Measurements from ENCODE around the gene GLIS1.

GLIS1 gene

DNA sequence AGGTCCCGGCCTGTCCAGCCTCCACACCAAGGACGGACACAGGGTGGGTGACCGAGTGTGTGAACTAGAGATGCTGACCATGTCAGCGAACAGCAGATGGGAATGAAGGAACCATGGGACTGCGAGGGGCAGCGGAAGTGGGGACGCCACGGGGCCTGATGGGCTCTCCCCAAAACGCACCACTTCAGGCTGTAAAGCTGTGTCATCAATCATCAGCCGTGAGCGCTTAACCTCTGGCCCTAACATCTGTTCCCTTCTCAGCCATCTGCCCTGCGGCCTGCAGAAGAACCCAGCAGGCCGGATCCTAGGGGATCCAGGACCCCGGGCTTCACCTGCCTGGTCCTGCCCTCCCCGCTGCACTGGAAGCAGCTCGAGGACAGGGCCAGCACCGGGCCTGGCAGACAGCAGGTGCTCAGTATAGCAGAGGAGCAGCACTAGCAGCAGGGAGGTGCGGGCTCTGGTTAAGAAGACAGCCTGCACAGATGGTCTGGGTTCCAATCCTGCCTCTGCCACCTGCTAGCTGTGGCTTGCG is 221.1 kb downstream of the GLIS1 start:
- no peak for DNase-seq

GRCh38 chr1:53517109-53517508 is 221.9 kb downstream of the GLIS1 start:
- no peak for DNase-seq

DNA sequence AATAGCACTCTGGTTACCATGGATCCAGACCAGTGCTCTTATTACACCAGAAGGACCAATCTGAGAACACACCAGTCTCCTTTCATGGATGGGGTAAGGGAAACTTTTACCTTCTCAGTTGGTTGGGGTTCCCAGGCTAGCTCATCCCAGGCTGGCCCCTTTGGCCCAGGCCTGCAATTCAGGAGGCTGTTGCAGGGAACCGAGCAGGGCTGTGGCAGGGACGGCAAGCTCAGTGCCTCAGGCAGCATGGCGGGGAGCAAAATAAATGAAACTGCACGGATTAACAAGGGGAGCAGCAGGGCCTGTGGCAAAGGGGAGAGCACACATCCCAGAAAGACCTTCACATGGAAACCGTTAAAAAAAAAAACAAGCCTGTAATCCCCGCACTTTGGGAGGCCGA is 222.8 kb downstream of the GLIS1 start:
- DNase-seq: no peak

DNA sequence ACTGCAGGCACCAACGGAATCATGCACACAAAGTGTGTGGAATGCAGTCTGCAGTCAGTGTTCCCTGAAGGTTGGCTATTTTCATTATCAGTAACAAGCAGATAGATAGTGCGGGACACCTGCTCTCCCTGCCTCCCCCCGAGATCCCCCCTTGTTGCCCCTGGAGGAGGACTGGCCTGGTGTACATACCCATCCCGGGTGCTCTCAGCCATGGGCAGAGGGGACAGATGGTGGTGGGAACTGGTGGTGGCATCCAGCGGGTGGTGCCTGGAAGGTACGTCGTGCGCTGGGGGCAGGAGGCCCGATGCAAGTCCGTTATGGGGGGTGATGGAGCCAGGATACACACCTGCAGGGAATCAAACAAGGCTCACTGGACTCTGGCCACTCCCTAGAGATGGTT is 224.5 kb downstream of the GLIS1 start:
- no peak for DNase-seq

DNA sequence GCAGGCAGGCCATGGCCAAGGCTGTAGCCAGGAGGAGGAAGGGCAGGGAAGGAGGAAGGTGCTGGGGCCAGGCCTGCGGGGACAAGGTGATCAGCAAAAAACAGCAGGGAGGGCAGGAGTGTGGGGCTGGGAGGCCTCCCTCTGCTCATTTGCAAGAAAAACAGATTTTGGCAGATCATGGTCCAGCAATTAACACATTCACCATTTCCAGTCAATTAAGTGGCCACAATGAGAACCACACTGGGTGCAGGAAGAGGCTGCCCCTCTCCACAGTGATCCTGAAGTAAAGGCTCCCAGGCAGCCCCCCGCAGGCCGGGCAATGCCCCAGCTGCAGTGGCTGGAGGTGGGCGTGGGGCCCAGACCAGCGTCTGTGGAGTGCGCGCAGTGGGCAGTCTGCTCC is 225.1 kb downstream of the GLIS1 start:
- DNase-seq: no peak

DNA sequence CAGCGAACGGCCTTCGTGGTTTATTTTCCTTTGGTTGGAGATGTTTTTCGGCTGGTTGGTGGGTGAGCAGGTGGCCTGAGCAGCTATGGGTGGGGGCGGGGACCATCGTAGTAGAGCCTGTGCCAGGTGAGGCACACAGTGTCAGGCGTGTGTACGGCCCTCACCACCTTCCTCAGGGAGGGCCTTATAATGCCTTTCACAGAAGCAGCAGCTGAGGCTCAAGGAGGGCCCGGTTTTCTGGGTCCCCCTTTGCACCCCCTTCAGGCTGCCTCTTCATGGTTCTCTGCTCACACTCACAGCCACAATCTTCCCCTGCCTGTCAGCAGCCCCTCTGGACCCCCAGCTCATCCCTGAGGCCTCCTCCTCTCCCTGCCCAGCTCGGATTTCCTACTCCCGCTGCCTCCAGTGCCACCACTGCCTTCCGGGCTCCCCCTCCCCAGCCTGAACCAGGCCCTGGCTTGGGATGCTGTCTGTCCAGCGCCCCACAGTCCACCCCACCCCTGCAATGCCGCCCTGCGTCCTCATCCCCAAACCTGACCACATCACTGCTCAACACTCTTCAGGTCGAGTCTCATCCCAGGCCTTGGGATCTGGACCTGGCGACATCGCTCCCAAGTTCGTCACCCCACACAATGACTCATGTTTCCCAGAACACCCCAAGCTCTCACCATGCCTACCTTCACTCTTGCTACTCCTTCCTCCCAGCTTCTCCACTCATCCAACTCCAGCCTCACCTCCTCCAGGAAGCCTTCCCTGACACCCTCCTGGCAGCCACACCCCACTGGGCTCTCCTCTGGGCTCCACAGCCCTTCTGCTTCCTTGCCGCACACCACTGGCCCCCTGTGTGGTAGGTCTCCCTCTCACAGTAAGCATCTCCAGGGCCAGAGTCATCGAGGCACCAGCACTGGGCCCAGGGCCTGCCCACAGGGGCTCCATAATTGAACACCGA is 225.9 kb downstream of the GLIS1 start:
- DNase-seq: no peak

- no peak for DNase-seq
Observed at GRCh38 chr1:53511933-53512806, 226.8 kb downstream of the GLIS1 start.

DNA sequence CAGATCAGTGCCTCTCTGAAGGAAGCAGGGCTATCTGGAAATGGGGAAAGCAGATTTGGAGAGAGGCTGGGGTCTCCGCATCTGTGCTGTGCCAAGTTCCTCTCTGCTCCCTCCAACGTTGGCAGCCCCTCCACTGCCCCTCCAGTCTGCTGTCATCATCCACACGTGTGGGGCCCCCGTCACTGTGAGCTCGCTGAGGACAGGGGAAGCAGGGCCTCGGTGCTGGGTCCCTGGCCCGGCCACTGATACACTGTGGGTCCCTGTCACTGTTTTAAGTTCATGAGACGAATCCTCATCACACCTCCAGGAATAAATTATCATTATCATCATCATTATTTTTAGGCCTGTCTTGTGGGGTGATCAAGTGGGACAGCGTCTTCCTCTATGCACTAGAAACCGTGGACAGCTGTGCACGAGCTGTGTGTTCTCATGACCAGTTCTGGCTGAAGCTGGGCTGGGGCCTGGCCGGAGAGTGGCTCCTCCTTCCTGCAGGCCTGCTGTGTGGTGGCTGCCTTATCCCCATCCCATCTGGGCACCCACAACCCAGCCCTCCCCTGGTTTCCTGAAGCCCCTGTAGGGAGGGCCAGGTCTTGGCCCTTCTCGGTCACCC is 227.5 kb downstream of the GLIS1 start:
- DNase-seq: no peak

GRCh38 chr1:53510215-53510614 is 228.7 kb downstream of the GLIS1 start:
- no peak for DNase-seq

GRCh38 chr1:53509775-53510174 is 229.2 kb downstream of the GLIS1 start:
- no peak for DNase-seq

GRCh38 chr1:53508991-53509666 is 229.8 kb downstream of the GLIS1 start:
- no peak for DNase-seq

GRCh38 chr1:53508056-53508990 is 230.6 kb downstream of the GLIS1 start:
- DNase-seq: no peak

- DNase-seq: no peak
Observed at GRCh38 chr1:53507116-53507820, 231.7 kb downstream of the GLIS1 start.

GRCh38 chr1:53506355-53507050 is 232.5 kb downstream of the GLIS1 start:
- no peak for DNase-seq

DNA sequence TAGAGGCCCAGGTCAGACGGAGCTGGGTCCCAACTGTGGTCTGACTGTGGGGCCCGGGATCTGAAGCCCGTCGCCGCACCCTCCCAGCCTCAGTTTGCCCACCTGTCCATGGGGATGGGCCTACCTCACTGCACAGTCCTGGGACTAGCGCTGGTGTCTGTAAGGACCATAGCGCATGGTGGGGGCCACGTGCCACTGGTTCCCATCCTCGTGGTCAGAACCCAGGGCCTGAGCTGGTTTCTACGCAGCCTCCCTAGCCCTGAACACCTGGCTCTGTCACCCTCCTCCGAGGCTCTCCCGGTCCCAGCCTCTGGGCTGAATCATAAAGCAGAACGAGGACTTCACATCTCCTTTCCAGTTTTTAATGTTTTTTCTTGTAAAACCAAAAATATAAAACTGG is 233.1 kb downstream of the GLIS1 start:
- no peak for DNase-seq

DNA sequence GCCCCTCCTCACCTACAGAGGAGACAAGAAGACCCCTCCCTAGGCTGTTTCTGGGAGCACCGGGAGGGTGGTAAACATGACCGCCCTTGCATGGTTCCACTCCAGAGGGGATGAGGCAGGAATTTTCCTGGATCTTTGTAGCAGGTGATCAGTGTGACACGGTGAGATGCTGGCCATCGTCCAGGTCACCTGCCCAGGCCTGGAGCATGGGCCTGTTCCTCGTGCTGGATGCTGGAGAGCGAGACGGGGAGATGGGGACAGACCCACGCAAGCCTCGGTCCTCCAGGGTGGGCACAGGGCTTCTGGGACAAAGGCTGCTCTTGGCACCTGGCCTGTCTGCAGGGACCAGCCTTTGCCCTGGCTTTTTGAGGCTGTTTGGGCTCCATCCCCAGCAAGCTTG is 233.6 kb downstream of the GLIS1 start:
- DNase-seq: no peak

- no peak for DNase-seq
Observed at GRCh38 chr1:53504901-53505300, 234.1 kb downstream of the GLIS1 start.

GRCh38 chr1:53503433-53504217 is 235.3 kb downstream of the GLIS1 start:
- DNase-seq: no peak

All from hippocampal formation (tissue), 2 donors.